ENCODE data around the gene TRIM47. TPM values are rescaled to one million over a fixed set of nuclear protein-coding genes. Genes with fewer than 3 reads are reported as not detected.
"Not testable (repeated sequence)": the region's sequence is repeated elsewhere in the genome, so short reads cannot be mapped to it uniquely, and the experiment has no call there.

TRIM47 gene
- total RNA-seq, 2 experiments from 2014 or later: 13.4 to 19.9 TPM

GRCh38 chr17:75875182-75875939 lies 3.0 kb downstream of the TRIM47 start:
- POLR2A ChIA-PET: interaction anchor here (0.6 to 2.3 kb wide), 7 partner anchors 10 to 246 kb away, joined by 3 to 15 read pairs (median 4); partner anchors contain the start of gene WBP2
- DNase-seq (no peak), ATAC-seq (no peak)
- CTCF ChIA-PET: interaction anchor here (0.7 to 2.6 kb wide), 15 partner anchors 14 to 242 kb away, joined by 3 to 20 read pairs (median 4); partner anchors contain the start of genes SMIM5, TRIM65, UNC13D and WBP2
- Mint-ChIP-seq H3K4me1 (peaks cover 32% of the 10 kb centered on the region), H3K27ac (peak overlapping the region; percentile 94), H3K4me3 (peak overlapping the region; percentile 91), H3K36me3 (ENCODE audit: low read depth) (peaks cover 8% of the 10 kb centered on the region), H3K27me3 (peaks cover 2% of the 10 kb centered on the region), H3K9me3 (ENCODE audit: low read depth) (no peaks in the 10 kb centered on the region)
- intact Hi-C loops (cut with DNase I, micrococcal nuclease): no loop called here

GRCh38 chr17:75874323-75875181 lies 3.8 kb downstream of the TRIM47 start:
- DNase-seq (no peak), ATAC-seq (no peak)
- ChIA-PET CTCF (interaction anchor here (0.6 to 1.5 kb wide), 5 partner anchors 8 to 47 kb away, joined by 3 to 5 read pairs (median 4); no protein-coding TSS in a partner anchor), POLR2A (interaction anchor here (2.3 kb wide), 1 partner anchor 19 kb away, joined by 15 read pairs; the partner anchor contains the start of gene WBP2)
- intact Hi-C loops (cut with DNase I, micrococcal nuclease): no loop called here
- H3K4me1 Mint-ChIP-seq: peaks cover 30% of the 10 kb centered on the region
- peaks cover 8% of the 10 kb centered on the region for H3K36me3 Mint-ChIP-seq (ENCODE audit: low read depth)
- H3K9me3 Mint-ChIP-seq (ENCODE audit: low read depth): no peaks in the 10 kb centered on the region
- no peak overlapping the region for H3K27ac Mint-ChIP-seq
- peaks cover 2% of the 10 kb centered on the region for H3K27me3 Mint-ChIP-seq
- H3K4me3 Mint-ChIP-seq: no peak overlapping the region

- Mint-ChIP-seq H3K36me3 (ENCODE audit: low read depth) (peaks cover 8% of the 10 kb centered on the region), H3K27ac (no peak overlapping the region), H3K4me1 (peaks cover 27% of the 10 kb centered on the region), H3K9me3 (ENCODE audit: low read depth) (no peaks in the 10 kb centered on the region), H3K4me3 (no peak overlapping the region), H3K27me3 (peaks cover under 1% of the 10 kb centered on the region)
- DNase-seq: no peak
- ChIA-PET CTCF (interaction anchor here (0.5 to 3.2 kb wide), 4 partner anchors 9 to 94 kb away, joined by 3 to 15 read pairs (median 3); no protein-coding TSS in a partner anchor), POLR2A (no interaction called here)
- no peak for ATAC-seq
- intact Hi-C loops (cut with DNase I, micrococcal nuclease): no loop called here
Measured at GRCh38 chr17:75873587-75874322, 4.6 kb downstream of the TRIM47 start.

GRCh38 chr17:75872434-75873351 lies 5.7 kb downstream of the TRIM47 start:
- intact Hi-C loops (cut with DNase I, micrococcal nuclease): no loop called here
- Mint-ChIP-seq H3K4me3 (no peak overlapping the region), H3K36me3 (ENCODE audit: low read depth) (peaks cover 8% of the 10 kb centered on the region), H3K9me3 (ENCODE audit: low read depth) (no peaks in the 10 kb centered on the region), H3K4me1 (peaks cover 25% of the 10 kb centered on the region), H3K27ac (peak overlapping the region; percentile 47), H3K27me3 (no peaks in the 10 kb centered on the region)
- ChIA-PET POLR2A (no interaction called here), CTCF (interaction anchor here (0.8 to 3.2 kb wide), 5 partner anchors 10 to 25 kb away, joined by 3 to 15 read pairs (median 5); no protein-coding TSS in a partner anchor)
- ATAC-seq (no peak), DNase-seq (peak; percentile 58)

GRCh38 chr17:75870228-75870627 lies 8.2 kb downstream of the TRIM47 start:
- H3K4me3 Mint-ChIP-seq; H3K9me3 Mint-ChIP-seq (ENCODE audit: low read depth); POLR2A ChIA-PET; H3K27ac Mint-ChIP-seq; H3K27me3 Mint-ChIP-seq; H3K36me3 Mint-ChIP-seq (ENCODE audit: low read depth); DNase-seq; ATAC-seq; intact Hi-C loops (cut with DNase I, micrococcal nuclease): not testable (repeated sequence)
- H3K4me1 Mint-ChIP-seq: peaks cover 18% of the 10 kb centered on the region
- CTCF ChIA-PET: interaction anchor here (0.6 to 0.9 kb wide), 3 partner anchors 14 to 123 kb away, joined by 3 read pairs; no protein-coding TSS in a partner anchor

- Mint-ChIP-seq H3K36me3 (ENCODE audit: low read depth) (no peaks in the 10 kb centered on the region), H3K27me3 (no peaks in the 10 kb centered on the region), H3K9me3 (ENCODE audit: low read depth) (no peaks in the 10 kb centered on the region), H3K4me3 (no peak overlapping the region), H3K4me1 (peaks cover 24% of the 10 kb centered on the region), H3K27ac (no peak overlapping the region)
- ChIA-PET CTCF (interaction anchor here (0.6 to 0.9 kb wide), 3 partner anchors 9 to 122 kb away, joined by 3 to 4 read pairs (median 3); no protein-coding TSS in a partner anchor), POLR2A (no interaction called here)
- ATAC-seq: no peak
- no peak for DNase-seq
- intact Hi-C loops (cut with DNase I, micrococcal nuclease): no loop called here
Measured at GRCh38 chr17:75869282-75870141, 8.9 kb downstream of the TRIM47 start.

- H3K27me3 Mint-ChIP-seq; H3K27ac Mint-ChIP-seq; H3K4me3 Mint-ChIP-seq; POLR2A ChIA-PET; H3K9me3 Mint-ChIP-seq (ENCODE audit: low read depth); CTCF ChIA-PET; H3K36me3 Mint-ChIP-seq (ENCODE audit: low read depth); DNase-seq; ATAC-seq; intact Hi-C loops (cut with DNase I, micrococcal nuclease): not testable (repeated sequence)
- peaks cover 30% of the 10 kb centered on the region for H3K4me1 Mint-ChIP-seq
Measured at GRCh38 chr17:75868730-75869281, 9.6 kb downstream of the TRIM47 start.

GRCh38 chr17:75865404-75866188 lies 12.8 kb downstream of the TRIM47 start:
- H3K27ac Mint-ChIP-seq; H3K36me3 Mint-ChIP-seq (ENCODE audit: low read depth); H3K27me3 Mint-ChIP-seq; ATAC-seq; H3K9me3 Mint-ChIP-seq (ENCODE audit: low read depth); DNase-seq; H3K4me3 Mint-ChIP-seq: not testable (repeated sequence)
- H3K4me1 Mint-ChIP-seq: peaks cover 19% of the 10 kb centered on the region
- CTCF ChIA-PET: interaction anchor here (0.6 to 1.5 kb wide), 5 partner anchors 9 to 574 kb away, joined by 3 to 8 read pairs (median 3); partner anchors contain the start of gene WBP2
- POLR2A ChIA-PET: interaction anchor here (0.9 to 1.1 kb wide), 2 partner anchors 10 to 80 kb away, joined by 5 read pairs; no protein-coding TSS in a partner anchor
- intact Hi-C loops (cut with DNase I, micrococcal nuclease): loop anchor here in 1 of 2 experiments (2.0 kb wide), 1 partner anchor 23 kb away; no protein-coding TSS in a partner anchor

Measured in activated CD4-positive, alpha-beta T cell treated with anti-CD3 and anti-CD28 coated beads for 36 hours (primary cell).